GM11168 (cell line): ENCODE measurements around the gene OTOP2.
"Not testable (repeated sequence)": the region's sequence is repeated elsewhere in the genome, so short reads cannot be mapped to it uniquely, and the experiment has no call there.

Source experiments
- in situ Hi-C: fragments of 300-500 bp; cut with MboI; formaldehyde crosslinking; loops from one replicate; pipeline ENCODE4 v1.12.0; 2022; ENCODE audit warnings: low sequenced_read_pairs; ENCODE audit not compliant: unreplicated experiment

Gene OTOP2

GRCh38 chr17:74898376-74898946, 25.6 kb upstream of the OTOP2 start:
- in situ Hi-C loops, result no loop called here

GRCh38 chr17:74900208-74900607, 23.9 kb upstream of the OTOP2 start:
- in situ Hi-C loops, result no loop called here

GRCh38 chr17:74901353-74902135, 22.5 kb upstream of the OTOP2 start:
- in situ Hi-C loops, result no loop called here

GRCh38 chr17:74903034-74903433, 21.0 kb upstream of the OTOP2 start:
- in situ Hi-C loops, result no loop called here

GRCh38 chr17:74903671-74904070, 20.4 kb upstream of the OTOP2 start:
- in situ Hi-C loops, result no loop called here

GRCh38 chr17:74904687-74905409, 19.2 kb upstream of the OTOP2 start:
- in situ Hi-C loops, result no loop called here

- in situ Hi-C loops, result not testable (repeated sequence)
Measured at GRCh38 chr17:74906214-74906793, 17.8 kb upstream of the OTOP2 start.

GRCh38 chr17:74907012-74907411, 17.1 kb upstream of the OTOP2 start:
- in situ Hi-C loops, result no loop called here

GRCh38 chr17:74909097-74909496, 15.0 kb upstream of the OTOP2 start:
- in situ Hi-C loops, result not testable (repeated sequence)

GRCh38 chr17:74911423-74911822, 12.7 kb upstream of the OTOP2 start:
- in situ Hi-C loops, result not testable (repeated sequence)

- in situ Hi-C loops, result no loop called here
Measured at GRCh38 chr17:74916136-74916850, 7.8 kb upstream of the OTOP2 start.

GRCh38 chr17:74916851-74917199, 7.2 kb upstream of the OTOP2 start:
- in situ Hi-C loops, result no loop called here

- in situ Hi-C loops, result no loop called here
Measured at GRCh38 chr17:74917430-74917829, 6.6 kb upstream of the OTOP2 start.

- in situ Hi-C loops, result no loop called here
Measured at GRCh38 chr17:74918906-74919305, 5.2 kb upstream of the OTOP2 start.

- in situ Hi-C loops, result no loop called here
Measured at GRCh38 chr17:74919440-74920305, 4.4 kb upstream of the OTOP2 start.

GRCh38 chr17:74920306-74920620, 3.8 kb upstream of the OTOP2 start:
- in situ Hi-C loops, result no loop called here

GRCh38 chr17:74920642-74921025, 3.4 kb upstream of the OTOP2 start:
- in situ Hi-C loops, result no loop called here

- in situ Hi-C loops, result no loop called here
Measured at GRCh38 chr17:74921026-74921681, 2.9 kb upstream of the OTOP2 start.

- in situ Hi-C loops, result no loop called here
Measured at GRCh38 chr17:74921769-74922168, 2.3 kb upstream of the OTOP2 start.
